ENCODE data around the gene NPHP3.

DNA sequence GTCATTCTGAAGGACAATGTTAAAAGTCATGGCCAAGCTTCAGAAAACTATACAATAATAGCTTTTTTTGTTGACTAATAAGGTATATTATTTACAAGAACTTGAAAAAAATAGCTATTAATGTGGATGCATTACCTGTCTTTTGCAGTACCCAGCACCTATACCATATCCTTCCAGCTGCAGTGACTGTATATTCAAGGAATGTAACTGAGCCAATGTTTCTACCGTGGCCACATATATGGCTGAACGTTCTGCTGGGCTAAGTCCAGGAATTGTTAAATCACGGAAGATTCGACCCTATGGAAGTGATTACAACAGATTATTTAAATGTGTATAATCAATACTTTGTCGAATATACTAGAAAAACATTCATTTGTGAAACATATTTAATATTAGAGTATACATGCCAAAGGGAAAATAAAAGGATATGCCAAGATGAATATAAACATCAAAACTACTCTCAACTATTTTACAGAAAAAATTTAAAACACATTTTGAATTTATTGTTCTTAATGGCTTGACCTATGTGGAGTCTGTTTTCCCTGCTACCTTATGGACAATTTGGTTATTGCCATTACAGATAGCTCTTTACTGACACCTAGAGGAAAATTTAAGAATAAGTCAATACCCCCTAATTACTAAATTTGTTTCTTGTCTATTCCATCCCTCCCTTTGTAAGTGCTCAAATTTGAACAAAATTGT is 80.2 kb downstream of the NPHP3 start:
- no peak for TF ChIP-seq EZH2 (IDR thresholded peaks at IDR 0.05; ENCODE audit: insufficient read depth, poor library complexity, severe bottlenecking)
- TF ChIP-seq EZH2phosphoT487 (IDR thresholded peaks at IDR 0.05; ENCODE audit: insufficient read depth, low read depth) = no peak
